HFFc6 (cell line): ENCODE data around the gene SPTAN1. TPM values are rescaled to one million over a fixed set of nuclear protein-coding genes. Genes with fewer than 3 reads are reported as not detected.
"Not testable (repeated sequence)": the region's sequence is repeated elsewhere in the genome, so short reads cannot be mapped to it uniquely, and the experiment has no call there.

Source experiments
- DNase-seq: peaks from one replicate; pipeline ENCODE4 v3.0.0-alpha.2; 2018
- H3K27ac Mint-ChIP-seq: 2 replicates; pipeline ENCODE4 v1.8.0; 2020; ENCODE audit warnings: mild to moderate bottlenecking, mixed read lengths
- H3K27me3 Mint-ChIP-seq: 2 replicates; pipeline ENCODE4 v1.8.0; 2021; ENCODE audit warnings: mild to moderate bottlenecking, moderate library complexity, mixed read lengths; ENCODE audit not compliant: insufficient read depth
- H3K36me3 Mint-ChIP-seq: 2 replicates; pipeline ENCODE4 v1.8.0; 2021; ENCODE audit warnings: low read depth, mixed read lengths
- H3K4me1 Mint-ChIP-seq: 2 replicates; pipeline ENCODE4 v1.8.0; 2020; ENCODE audit warnings: low read depth, mixed read lengths
- H3K4me3 Mint-ChIP-seq: 2 replicates; pipeline ENCODE4 v1.8.0; 2020; ENCODE audit warnings: mild to moderate bottlenecking, moderate library complexity, mixed read lengths
- H3K9me3 Mint-ChIP-seq: 2 replicates; pipeline ENCODE4 v1.8.0; 2020; ENCODE audit warnings: mild to moderate bottlenecking, mixed read lengths
- CTCF ChIP-seq: fragments of 200-600 bp; sonication (generic); IDR thresholded peaks from 2 replicates; pipeline ENCODE4 v1.5.0; 2021; ENCODE audit warnings: antibody characterized with exemption, mild to moderate bottlenecking
- total RNA-seq, 6 experiments: library from RNA; stranded (reverse); fragmentation: NEBNext Ultra II Directional; extraction: Animal tissue kit (Norgen Biotek cat#: 25700); gene quantifications; 2 replicates in 1 of 6; 3 replicates in 5 of 6; pipeline ENCODE4 v1.2.3, GENCODE V29; 2021

SPTAN1 gene
- total RNA-seq, 6 experiments from 2014 or later, result 316 to 368 (median 327) TPM

DNA sequence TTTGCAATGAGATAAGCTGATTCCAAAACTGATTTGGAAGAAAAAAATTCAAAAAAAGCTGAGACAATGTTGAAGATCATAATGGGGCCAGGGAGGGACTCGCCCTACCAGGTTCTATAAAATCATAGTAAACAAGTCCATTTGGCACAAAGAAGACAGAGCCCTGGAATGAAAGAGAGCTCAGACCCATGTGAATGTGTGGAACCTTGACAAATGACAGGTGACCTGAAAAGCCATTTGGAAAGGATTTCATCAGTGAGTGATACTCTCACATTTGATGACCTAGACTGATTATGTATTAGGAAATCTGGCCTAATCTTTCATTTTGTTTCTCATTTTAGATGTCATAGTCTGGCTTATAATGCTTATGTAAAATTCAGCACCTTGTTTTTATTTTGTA lies 26.8 kb downstream of the SPTAN1 start:
- Mint-ChIP-seq H3K4me1 (peaks cover 13% of the 10 kb centered on the region), H3K36me3 (peaks cover 56% of the 10 kb centered on the region), H3K27me3 (peaks cover 1% of the 10 kb centered on the region), H3K9me3 (no peaks in the 10 kb centered on the region), H3K27ac (no peak overlapping the region), H3K4me3 (no peak overlapping the region)
- DNase-seq, result no peak
- no peak for TF ChIP-seq CTCF

DNA sequence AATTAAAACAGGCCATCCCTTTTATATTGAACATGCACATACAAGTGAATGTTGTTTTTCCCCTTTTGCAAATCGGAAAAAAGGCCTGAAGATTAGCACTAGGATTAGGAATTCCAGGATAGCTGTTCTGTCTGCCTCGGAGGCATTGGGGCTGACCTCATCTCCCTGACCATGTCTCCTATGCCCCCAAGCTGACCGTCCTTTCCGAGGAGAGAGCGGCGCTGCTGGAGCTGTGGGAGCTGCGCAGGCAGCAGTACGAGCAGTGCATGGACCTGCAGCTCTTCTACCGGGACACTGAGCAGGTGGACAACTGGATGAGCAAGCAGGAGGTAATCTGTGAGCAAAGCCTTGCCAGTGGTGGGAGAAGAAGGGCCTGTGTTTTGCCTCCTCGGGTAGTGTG lies 28.3 kb downstream of the SPTAN1 start:
- peaks cover 57% of the 10 kb centered on the region for H3K36me3 Mint-ChIP-seq
- H3K27ac Mint-ChIP-seq, result no peak overlapping the region
- no peak for DNase-seq
- H3K27me3 Mint-ChIP-seq, result peaks cover 1% of the 10 kb centered on the region
- TF ChIP-seq CTCF, result no peak
- H3K9me3 Mint-ChIP-seq, result no peaks in the 10 kb centered on the region
- peaks cover 5% of the 10 kb centered on the region for H3K4me1 Mint-ChIP-seq
- no peak overlapping the region for H3K4me3 Mint-ChIP-seq

DNA sequence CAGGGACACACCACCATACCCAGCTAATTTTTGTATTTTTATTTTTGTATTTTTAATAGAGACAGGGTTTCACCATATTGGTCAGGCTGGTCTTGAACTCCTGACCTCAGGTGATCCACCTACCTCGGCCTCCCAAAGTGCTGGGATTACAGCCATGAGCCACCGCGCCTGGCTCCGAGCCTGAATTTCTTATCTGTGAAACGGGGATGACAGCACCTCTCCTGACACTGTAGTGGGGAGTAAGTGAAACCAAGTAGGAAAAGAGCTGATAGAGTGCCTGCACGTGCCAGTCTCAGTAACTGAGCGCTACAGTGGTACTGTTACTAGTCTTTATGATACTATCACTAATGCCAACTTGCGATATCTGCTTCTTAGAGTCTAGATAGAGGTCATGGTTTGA lies 32.8 kb downstream of the SPTAN1 start:
- not testable (repeated sequence) for H3K4me1 Mint-ChIP-seq, H3K9me3 Mint-ChIP-seq, H3K4me3 Mint-ChIP-seq, H3K27ac Mint-ChIP-seq, DNase-seq, H3K27me3 Mint-ChIP-seq
- peaks cover 59% of the 10 kb centered on the region for H3K36me3 Mint-ChIP-seq

- not testable (repeated sequence) for H3K4me1 Mint-ChIP-seq, DNase-seq, H3K27ac Mint-ChIP-seq, H3K4me3 Mint-ChIP-seq, H3K9me3 Mint-ChIP-seq, H3K27me3 Mint-ChIP-seq
- H3K36me3 Mint-ChIP-seq, result peaks cover 62% of the 10 kb centered on the region
These were observed 34.5 kb downstream of the SPTAN1 start for GRCh38 chr9:128586934-128587333.

DNA sequence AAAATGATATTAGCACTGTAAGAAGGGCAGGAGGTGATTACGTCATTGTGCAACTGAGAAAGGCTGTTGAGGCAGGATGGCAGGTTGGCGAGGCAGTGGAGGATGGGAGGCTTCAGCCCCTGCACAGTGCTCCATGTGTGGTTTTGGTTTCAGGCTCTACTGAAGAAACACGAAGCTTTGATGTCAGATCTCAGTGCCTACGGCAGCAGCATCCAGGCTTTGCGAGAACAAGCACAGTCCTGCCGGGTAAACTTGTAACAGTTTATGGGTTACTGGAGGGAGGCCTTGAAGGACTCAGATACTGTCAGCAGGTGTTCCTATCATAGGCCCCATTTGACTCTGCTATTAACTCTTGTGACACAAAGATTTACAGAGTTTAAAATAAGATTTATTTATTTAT lies 35.1 kb downstream of the SPTAN1 start:
- Mint-ChIP-seq H3K27me3 (peaks cover 3% of the 10 kb centered on the region), H3K36me3 (peaks cover 65% of the 10 kb centered on the region), H3K4me3 (no peak overlapping the region), H3K9me3 (no peaks in the 10 kb centered on the region), H3K4me1 (no peaks in the 10 kb centered on the region), H3K27ac (no peak overlapping the region)
- TF ChIP-seq CTCF, result no peak
- DNase-seq, result no peak

DNA sequence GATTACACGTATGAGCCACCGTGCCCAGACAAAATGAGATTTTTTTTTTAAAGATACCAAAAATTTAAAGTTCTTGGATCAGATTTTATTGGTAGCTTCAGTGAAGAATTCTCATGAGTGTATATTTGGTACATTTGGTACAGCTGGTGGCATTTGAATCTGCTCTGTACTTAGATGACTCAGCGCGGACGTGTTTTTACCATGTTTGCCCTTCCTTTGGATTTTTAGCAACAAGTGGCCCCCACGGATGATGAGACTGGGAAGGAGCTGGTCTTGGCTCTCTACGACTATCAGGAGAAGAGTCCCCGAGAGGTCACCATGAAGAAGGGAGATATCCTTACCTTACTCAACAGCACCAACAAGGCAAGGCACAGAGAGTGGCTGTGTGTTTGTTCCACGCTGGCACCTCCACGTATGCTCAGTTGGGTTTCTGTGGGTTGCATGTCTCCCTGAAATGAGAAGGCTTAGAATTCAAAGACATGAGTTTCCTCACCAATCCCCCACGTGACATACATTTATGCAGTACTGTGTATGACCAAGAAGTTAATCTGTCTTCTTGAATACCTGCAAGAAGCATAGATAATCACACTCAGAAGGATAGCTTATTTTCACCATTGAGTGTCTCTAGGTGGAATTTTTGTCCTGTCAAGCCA lies 36.3 kb downstream of the SPTAN1 start:
- no peak for DNase-seq
- H3K9me3 Mint-ChIP-seq, result no peaks in the 10 kb centered on the region
- peaks cover 3% of the 10 kb centered on the region for H3K27me3 Mint-ChIP-seq
- 0 out of 2 replicates have a peak overlapping the region, but pooled peaks have one; percentile 18 for H3K27ac Mint-ChIP-seq
- TF ChIP-seq CTCF, result no peak
- peaks cover 58% of the 10 kb centered on the region for H3K36me3 Mint-ChIP-seq
- no peaks in the 10 kb centered on the region for H3K4me1 Mint-ChIP-seq
- H3K4me3 Mint-ChIP-seq, result no peak overlapping the region

- Mint-ChIP-seq H3K27ac (no peak overlapping the region), H3K4me3 (no peak overlapping the region), H3K36me3 (peaks cover 32% of the 10 kb centered on the region), H3K9me3 (no peaks in the 10 kb centered on the region), H3K4me1 (no peaks in the 10 kb centered on the region), H3K27me3 (peaks cover 4% of the 10 kb centered on the region)
- TF ChIP-seq CTCF, result no peak
- no peak for DNase-seq
These were observed 40.7 kb downstream of the SPTAN1 start for GRCh38 chr9:128593039-128593438.
